HG03558 (cell line): ENCODE results near the gene ZDHHC17.

Experiments
- ATAC-seq: cut with Tn5 transposase; IDR thresholded peaks from one replicate; pipeline ENCODE4 v1.9.1; 2021; ENCODE audit warnings: moderate number of reproducible peaks; ENCODE audit not compliant: unreplicated experiment; ENCODE audit errors: extremely low read depth

Gene ZDHHC17

DNA sequence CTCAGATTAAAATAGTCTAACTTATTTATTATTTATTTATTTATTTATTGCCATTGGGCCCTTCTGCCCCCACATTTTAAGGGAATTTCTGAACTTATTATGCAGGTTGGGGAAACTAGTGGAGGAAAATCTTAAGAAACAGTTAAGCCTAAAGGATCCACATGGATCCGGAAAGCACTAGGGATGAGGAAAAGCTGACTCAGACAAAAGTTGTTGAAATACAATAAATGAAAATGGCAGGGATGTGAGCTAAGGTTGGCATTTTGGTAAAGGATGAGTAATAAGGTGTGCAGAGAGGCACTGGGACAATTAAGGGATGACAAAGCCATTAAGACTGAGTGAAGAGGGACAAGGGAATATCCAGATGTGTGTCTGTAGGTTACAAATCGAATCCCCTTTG is 135.6 kb downstream of the ZDHHC17 start:
- no peak for ATAC-seq

- ATAC-seq, result no peak
Measured at GRCh38 chr12:76901628-76902380, 137.9 kb downstream of the ZDHHC17 start.
